Esophagus muscularis mucosa (tissue), 4 donors: ENCODE measurements around the gene CREG1.

Experiments
- EP300 ChIP-seq: sonication (generic); formaldehyde crosslinking; IDR thresholded peaks from one replicate; pipeline ENCODE4 v1.6.1; 2017; ENCODE audit warnings: antibody characterized with exemption
- POLR2AphosphoS5 ChIP-seq, 2 donors: sonication (generic); formaldehyde crosslinking; IDR thresholded peaks; one replicate each; pipeline ENCODE4 v1.6.1; 2017; ENCODE audit warnings: antibody characterized with exemption in 2 of 2
- TF ChIP-seq, protein P1 (sequence below), 3 experiments: fragments of 200-600 bp in 2 of 3; fragments of 450-650 bp in 1 of 3; sonication (generic) in 2 of 3; IDR thresholded peaks; one replicate each; pipeline ENCODE4 v1.5.1; 2017 to 2019; ENCODE audit warnings: antibody characterized with exemption in 3 of 3, mild to moderate bottlenecking in 2 of 3, moderate library complexity in 1 of 3

DNA sequence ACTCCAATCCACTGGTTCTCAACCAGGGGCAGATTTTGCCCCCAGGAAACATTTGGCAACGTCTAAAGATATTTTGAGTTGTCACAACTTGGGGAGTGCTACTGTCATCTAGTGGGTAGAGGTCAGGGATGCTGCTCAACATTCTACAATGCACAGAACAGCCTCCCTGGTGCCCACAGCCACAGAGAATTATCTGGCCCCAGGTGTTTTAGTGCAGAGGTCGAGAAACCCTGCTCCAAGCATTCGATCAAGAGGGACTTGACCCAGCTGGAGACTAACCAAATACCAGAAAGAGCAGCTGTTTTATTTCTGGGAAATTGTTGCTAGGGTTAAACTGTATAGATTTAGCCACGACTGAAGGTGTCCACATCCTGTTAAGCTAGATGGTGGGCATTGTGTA is 54.5 kb downstream of the CREG1 start:
- TF ChIP-seq POLR2AphosphoS5 (IDR thresholded peaks at IDR 0.05) = no peak
- TF ChIP-seq EP300 = no peak
- TF ChIP-seq, protein P1, sequence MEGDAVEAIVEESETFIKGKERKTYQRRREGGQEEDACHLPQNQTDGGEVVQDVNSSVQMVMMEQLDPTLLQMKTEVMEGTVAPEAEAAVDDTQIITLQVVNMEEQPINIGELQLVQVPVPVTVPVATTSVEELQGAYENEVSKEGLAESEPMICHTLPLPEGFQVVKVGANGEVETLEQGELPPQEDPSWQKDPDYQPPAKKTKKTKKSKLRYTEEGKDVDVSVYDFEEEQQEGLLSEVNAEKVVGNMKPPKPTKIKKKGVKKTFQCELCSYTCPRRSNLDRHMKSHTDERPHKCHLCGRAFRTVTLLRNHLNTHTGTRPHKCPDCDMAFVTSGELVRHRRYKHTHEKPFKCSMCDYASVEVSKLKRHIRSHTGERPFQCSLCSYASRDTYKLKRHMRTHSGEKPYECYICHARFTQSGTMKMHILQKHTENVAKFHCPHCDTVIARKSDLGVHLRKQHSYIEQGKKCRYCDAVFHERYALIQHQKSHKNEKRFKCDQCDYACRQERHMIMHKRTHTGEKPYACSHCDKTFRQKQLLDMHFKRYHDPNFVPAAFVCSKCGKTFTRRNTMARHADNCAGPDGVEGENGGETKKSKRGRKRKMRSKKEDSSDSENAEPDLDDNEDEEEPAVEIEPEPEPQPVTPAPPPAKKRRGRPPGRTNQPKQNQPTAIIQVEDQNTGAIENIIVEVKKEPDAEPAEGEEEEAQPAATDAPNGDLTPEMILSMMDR (IDR thresholded peaks at IDR 0.05) = no peak
